ENCODE data around the gene SLC5A1.
A peak's percentile ranks its signal among the peaks of the same experiment; 100 is the strongest.

Gene SLC5A1

DNA sequence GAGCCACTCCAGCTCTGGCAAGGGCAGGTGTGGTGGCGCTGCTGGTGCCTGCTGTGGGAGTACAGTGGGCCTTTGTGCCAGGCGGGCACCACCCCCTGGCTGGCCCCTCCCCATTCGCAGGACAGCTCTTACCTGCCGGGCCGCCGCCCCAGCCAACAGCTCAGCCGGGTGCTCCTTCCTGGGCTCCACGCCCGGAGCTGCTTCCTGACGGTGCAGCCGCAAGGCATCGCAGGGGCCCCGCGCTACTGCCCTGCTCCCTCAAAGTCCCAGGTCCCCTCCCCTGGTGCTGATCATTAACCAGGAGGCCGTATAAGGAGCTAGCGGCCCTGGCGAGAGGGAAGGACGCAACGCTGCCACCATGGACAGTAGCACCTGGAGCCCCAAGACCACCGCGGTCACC lies at the start of gene SLC5A1:
Gene SLC5A1, plus strand, starts transcription at position 338 of the 400 bp plus-strand sequence. Its CDS starts 21 bp downstream, at position 359.
- DNase-seq, result no peak

DNA sequence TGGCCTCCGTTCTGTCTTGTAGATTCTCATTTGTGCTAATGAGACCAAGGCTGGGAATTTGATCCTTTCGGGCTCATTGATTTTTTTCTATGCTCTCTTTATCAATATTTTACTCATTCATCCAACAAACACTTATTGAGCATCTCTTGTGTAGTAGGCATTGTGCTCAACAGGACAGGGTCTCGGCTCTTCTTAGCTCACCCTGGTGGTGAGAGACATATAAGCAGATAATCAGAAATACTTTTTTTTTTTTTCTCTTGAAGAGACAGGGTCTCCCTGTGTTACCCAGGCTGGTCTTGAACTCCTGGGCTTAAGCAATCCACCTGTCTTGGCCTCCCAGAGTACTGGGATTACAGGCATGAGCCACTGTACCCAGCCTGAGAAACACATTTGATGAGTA lies 48.0 kb upstream of the SLC5A1 start:
- DNase-seq, result no peak

DNA sequence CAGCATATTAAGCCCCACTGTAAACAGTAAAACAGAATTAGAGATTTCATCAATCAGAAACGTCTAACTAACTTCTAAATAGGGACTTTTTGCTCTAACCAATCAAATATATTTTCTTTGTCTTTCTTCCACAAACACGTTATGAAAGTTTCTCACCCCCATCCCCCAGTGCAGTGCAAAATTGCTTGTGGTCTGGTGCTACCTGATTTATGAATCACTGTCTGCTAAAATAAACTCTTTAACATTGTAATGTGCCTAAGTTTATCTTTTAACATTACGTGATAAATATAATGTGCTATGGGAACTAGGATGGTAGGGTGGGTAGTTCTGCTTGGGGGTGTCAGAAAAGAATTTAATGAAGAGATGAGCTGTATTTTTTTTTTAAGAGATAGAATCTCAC lies 47.3 kb upstream of the SLC5A1 start:
- DNase-seq, result no peak

DNA sequence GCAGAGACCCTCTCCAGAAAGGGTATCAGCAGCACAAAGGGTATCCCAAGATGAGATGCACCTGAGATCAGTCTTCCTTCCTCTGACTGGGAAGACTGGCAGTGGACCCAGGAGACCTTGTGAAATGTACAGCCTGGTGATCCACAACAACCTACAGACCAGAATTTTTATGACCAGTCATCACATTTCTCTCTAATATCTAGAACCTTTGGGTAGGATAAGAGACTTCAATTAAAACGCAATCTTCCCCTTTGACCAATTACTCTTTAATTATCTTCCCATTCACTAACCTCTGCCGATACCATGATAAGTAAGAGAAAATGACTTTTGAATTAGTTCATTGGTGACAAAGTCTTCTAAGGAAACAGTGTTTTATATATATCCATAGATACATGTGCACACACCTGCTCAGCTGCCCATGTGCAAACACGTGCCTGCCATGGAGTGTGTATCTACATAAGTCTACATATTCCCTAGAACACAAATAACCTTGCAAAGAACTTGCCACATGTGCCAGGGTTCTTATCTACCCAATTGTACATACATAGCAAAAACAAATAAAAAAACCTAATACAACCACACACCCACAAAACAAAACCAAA lies 44.2 kb upstream of the SLC5A1 start:
- DNase-seq, result no peak

DNA sequence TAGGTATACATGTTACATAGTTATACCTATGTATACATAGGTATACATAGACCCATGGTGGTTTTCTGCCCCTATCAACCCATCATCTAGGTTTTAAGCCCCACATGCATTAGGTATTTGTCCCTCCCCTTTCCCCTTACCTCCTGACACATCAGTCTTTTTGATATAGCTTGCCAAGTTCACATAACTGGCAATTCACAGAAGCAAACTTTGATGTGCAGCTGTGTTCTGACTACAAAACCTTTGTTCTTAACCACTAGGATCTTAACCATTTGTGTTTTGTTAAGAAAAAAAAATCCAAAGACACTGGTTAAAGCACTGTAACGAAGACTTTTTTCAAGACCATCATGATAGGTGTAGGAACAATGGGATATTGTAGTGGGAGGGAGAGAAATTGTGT lies 42.9 kb upstream of the SLC5A1 start:
- DNase-seq, result no peak

DNA sequence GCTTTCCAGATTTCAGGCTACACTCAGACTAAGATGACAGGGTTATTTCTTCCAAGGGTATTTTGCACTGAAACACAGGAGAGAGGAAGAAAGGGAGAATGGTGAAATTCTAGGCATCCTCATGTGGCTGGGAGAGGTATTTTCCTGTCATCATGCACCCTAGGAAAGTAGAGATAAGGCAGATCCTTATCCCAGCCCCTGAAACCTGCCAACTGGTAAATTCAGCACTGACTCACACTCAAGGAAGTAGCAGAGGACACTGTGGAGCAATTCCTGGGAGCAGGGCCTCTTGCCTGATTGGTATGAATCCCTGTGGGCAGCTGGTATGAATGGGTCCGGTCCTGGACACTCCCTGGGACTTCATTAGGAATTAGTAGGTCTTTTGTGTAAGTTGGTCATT lies 37.6 kb upstream of the SLC5A1 start:
- DNase-seq, result no peak

DNA sequence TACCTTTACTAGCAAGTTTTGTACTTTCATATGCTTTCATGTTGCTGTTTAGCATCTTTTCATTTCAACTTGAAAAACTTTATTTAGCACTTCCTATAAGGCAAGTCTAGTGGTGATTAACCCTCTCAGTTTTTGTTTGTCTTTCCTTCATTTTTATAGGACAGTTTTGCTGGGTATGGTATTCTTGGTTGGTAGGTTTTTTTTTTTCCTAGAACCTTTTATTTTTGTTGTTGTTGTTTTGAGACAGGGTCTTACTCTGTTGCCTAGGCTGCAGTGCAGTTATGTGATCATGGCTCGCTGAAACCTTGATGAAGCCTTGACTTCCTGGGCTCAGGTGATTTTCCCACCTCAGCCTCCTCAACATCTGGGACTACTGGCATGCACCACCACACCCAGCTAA lies 29.9 kb upstream of the SLC5A1 start:
- DNase-seq, result no peak

DNA sequence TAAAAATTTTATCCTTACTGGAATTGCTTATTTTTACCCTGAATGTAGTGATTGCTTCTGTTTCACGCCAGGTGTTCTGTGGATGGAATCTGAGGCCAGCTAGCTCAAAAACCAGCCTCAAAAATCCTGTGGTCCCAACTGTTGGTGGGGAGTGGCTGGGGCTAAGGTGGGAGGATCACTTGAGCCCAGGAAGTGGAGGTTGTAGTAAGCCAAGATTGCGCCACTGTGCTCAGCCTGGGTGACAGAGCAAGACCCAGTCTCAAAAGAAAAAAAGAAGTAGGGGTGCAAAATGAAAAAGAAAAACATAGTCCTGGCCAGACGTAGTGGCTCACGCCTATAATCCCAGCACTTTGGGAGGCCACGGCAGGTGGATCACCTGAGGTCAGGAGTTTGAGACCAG lies 27.0 kb upstream of the SLC5A1 start:
- DNase-seq, result no peak

DNA sequence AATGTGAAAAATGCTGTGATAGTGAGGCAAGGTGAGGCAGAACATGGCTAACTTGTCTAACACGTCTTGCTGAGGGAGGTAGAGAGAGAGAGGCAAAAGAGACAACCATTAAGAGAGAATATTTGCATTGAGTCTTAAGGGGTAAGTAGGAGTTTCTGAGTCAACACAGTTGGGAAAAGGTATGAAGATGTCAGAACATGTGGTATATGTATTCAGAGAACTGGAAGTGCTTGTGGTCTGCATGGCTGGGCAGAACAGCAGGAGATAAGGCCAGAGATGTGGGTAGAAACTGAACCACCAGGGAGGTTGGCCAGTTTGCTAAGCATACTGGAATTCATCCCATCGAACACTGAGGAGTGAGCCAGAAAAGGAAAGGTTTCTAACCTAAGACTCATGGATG lies 25.0 kb upstream of the SLC5A1 start:
- DNase-seq, result no peak

DNA sequence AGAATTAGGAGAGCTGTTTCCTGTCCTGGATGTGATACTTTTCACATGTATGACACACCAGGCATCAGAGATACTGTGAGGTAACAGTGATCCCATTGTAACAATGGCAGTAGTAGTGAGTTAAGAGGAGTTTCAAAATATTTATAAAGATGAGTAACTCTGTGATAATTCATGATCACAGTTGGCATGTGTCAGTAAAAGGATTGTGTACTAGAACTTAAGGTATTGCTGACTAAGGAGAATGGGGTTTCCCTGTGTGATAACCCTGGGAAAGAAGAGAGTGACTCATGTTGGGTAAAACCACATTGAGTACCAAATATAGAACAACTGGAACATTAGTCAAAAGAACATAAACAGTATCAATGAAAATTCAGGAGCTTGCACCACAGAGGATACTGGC lies 22.9 kb upstream of the SLC5A1 start:
- no peak for DNase-seq

DNA sequence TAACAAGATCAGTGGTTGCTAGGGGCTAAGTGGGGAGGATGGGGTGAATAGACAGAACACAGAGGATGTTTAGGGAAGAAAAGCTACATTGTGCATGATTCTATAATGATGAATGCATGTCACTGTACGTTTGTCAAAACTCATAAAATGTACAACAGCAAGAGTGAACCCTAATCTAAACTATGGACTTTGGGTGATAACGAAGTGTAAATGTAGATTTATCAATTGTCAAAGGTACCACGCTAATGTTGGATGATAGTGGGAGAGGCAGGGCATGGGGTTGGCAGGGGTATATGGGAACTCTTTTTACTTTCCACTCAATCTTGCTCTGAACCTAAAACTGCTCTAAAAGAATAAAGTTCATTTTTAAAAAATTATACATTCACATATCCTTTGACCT lies 21.3 kb upstream of the SLC5A1 start:
- no peak for DNase-seq

DNA sequence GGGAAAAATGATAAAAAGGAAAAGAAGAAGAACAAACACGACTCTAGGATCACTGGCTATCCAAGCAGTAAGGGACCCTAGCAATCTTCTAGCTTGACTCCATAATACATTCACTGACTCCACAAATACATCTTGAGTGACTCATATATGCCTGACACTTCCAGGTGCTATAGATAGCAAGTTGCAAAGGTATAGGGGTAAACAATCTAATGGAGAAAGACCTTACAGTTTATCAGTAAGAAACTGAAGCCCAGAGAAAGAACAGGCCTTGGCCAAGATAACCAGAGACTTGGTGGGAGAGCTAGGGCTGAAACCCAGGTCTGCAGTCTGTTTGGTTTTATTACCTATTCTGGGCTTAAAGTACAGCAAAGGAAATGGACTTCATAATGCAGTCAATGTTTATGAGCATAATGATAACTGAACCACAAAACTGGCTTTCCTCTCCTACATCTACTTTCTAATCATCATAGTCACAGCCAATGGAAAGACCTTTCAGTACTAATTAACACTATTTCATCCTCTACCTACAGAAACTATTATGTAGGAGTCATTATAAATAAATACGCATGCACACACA lies 19.7 kb upstream of the SLC5A1 start:
- no peak for DNase-seq

DNA sequence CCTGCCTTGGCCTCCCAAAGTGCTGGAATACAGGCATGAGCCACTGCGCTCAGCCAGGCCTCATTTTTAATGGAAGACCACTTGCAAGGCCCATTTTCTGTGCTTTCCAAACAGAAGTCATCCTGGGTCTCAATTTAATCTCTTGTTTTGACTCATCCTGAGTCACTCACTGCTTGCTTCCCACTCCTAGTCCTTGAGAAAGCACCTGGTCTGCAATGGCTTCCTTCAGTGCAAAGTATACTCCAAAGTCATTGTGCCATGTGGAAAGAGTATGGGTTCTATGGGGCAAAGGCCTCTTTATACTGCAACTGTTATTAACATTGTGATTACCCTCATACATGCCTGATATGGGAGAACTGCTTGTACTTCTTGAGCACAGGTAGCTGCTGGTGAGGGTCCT lies 18.3 kb upstream of the SLC5A1 start:
- no peak for DNase-seq

DNA sequence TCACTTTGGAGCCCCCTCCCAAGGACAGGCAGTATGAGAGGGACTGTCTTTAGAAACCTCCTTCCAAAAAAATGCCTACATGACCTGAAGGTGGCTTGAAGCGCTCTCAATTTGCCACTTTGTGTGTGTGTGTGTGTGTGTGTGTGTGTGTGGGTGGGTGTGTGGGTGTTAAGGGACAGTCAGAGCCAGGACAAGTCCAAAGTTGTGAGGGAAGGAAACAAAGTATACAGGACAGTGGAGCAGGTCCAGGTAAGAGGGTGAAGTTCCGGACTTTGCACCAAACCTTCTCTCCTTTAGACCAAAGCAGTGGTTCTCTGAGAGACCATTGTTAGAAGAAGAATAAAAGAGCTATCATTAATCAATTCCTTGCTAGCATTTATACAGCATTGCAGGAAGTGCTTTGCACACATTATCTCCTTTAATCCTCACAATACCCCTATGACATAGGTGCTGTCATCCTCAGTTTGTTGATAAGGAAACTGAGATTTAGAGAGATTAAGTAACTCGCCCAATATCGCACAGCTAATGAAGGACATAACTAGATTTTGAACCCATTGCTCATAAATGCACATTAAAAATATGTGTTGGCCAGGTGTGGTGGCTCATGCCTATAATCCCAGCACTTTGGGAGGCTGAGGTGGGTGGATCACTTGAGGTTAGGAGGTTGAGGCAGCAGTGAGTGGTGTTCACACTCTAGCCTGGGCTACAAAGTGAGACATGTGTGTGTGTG lies 12.4 kb upstream of the SLC5A1 start:
- no peak for DNase-seq

DNA sequence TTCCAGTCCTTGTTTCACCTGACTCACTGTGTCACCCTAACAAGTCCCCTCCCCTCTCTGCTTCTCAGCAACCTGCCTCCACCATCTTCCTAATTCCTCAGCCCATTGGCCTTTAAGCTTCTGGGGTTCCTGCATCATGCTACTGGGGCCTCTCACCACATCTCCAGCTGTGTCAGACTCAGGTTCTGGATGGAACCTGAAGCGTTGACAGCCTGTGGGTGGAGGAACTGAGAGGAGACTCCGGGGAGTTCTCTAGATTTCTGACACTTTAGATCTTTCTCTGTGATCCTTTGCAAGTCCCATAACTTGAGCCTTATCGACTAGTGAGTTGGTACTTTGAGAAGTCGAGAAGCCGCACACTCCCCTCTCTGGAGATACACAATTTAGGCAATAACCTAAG lies 11.6 kb upstream of the SLC5A1 start:
- DNase-seq, result no peak

DNA sequence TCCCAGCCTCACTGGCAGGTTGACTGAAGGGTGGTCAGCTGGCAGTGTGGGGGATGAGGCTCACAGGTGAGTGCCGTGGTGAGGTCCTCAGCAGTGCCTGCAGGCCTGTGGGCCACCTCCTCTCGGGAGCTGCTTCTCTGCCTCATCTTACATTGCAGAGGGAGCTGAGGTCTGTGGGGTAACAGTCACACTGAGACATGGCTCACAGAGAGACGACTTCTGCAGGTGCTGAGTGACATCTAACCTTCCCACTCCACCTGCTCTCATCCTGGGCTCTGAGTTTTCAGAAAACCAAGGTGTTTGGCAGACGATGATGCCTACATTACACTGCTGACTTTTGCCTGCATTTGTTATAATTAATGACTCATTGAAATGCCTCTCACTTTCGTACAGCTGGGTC lies 8.8 kb upstream of the SLC5A1 start:
- no peak for DNase-seq

DNA sequence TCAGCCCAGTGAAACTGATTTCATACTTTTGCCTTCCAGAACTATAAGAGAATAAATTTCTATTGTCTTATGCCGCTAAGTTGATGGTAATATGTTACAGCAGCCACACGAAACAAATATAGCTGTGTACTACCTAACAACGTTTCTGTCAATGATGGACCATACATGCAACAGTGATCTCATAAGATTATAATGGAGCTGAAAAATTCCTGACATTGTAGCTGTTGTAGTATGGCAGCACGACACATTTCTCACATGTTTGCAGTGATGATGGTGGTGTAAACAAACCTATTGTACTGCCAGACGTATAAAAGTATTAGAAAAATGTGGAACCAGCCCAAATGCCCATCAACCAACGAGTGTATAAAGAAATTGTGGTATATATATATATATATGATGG lies 5.8 kb upstream of the SLC5A1 start:
- no peak for DNase-seq

DNA sequence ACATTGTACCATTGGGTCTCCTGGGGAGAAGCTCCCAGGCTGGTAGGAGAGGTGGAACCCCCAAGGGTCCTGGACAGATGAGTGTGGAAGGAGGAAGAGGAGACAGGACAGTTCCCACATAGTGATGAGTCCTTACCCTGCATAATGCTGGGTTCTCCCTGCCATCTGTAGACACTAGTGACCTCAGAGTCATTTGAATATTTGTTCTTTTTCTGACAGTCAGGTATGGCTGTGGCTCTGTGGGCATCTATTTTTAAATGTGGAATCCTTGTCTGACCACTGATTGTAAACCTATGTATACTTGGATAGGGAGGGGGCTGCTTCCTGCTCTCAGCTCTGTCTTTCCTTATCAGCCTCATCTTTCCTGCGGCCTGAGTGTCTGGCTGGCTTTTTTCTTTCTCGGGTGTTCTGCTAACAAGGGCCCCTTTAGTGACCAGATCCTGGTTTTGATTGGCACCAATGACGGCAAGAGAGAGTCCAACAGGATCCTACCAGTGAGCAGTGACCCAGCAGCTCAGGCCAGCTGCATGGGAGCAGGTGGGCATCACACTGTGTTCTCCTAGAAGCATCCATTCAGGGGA lies 2.6 kb upstream of the SLC5A1 start:
- DNase-seq, result no peak

DNA sequence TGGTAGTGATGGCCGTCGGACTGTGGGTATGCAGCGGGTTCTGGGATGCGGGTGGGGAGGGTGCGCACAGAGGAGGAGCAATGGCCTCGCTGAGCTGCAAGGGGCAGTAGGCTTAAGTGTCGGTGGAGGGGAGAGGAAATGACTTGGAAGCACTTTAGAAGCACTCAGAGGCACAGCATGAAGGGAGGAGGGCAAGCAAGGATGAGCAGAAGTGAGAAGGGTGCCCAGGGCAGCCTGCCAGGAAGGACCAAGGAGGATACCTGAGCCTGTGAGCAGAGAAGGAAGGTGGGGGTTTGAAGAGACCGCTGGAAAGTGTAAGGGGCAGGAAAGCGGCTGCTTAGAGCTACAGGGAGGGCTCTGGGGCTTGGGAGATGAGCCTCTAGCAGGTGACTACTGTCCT lies 330 bp downstream of the SLC5A1 start:
- no peak for DNase-seq

DNA sequence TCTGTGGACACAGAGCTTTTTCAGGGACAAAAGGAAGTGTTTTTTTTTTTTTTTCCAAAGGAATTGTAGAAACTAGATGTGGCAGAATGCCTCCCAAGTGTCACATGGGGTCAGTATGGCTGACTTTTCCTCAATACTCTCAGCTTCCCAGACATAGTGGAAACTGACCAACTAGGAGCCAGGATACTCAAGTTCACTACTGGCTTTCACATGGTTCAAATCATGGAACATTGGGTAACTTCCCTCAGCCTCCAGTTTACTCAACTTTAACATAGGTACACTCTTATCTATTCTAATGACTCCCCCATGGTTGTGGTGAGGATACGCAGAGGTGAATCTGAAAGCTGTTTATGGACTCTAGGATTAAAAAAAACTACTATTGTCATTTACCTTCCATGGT lies 1.4 kb downstream of the SLC5A1 start:
- DNase-seq, result no peak

DNA sequence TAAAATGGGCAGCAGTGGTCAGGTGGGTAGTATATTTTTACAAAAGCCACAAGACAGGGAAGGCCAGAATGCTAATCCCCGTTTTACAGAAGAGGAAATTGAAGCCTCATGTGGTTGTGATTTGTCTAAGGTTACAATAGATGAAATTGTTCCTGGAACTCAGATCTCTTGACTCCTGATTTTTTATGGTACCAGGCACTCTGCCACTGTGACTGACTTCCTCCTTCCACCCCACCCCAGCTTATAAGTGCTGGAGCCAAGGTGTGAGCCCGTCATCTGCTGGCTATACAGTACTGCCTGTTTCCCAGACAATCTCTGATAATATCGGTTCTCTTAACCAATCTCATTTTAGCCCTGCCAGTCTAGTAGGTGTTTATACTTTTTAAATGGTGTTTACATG lies 1.9 kb downstream of the SLC5A1 start:
- DNase-seq, result no peak

DNA sequence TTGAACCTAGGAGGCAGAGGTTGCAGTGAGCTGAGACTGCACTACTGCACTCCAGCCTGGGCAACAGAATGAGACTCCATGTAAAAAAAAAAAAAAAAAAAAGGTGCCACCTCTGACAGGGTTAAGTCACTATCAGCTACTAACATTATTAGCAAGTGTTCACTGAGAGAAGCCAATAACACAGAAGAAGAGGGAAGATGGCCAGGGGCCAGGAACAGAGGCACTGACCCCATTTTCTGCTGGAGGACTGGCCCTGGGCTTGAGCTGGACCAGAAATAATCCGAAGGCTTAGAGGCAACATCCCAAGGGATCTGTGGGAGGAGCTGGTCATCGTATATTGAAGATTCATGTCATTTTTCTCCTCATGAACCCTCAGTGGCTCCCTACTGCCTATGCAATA lies 5.0 kb downstream of the SLC5A1 start:
- DNase-seq, result no peak

DNA sequence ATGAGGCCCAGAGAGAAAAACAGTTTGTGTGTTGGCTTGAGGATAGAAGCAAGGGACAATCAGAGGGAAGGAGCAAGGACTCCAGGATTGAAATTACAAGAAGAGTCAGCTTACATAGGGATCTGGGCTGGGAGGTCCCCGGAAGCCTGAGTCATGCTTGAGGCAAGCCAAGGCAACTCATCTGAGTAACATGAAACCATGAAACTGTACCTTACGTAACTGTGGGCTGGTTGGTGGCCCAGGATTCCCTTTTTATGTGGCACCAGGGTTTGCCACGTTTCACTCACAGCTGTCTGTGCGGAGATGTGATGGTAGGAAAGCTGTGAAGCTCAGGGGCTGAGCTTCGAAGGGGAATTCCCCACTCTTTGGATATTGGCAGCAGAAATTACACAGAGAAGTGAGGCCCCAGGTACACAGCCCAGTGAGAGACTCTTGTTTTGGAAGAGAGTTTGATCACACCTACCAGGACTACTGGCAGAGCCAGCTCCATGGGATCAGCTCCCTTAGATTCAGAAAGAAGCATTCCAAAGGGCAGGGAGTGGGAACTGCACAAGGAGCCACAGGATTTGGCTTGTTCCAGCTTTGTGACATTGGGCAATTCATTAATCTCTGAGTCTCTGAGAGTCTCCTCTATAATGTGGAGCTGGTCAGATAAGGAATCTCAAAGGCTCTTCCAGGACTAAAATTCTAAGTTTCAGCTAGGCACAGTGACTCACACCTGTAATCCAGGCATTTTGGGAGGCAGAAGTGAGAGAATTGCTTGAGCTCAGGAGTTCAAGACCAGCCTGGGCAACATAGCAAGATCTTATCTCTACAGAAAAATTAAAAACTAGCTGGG lies 7.8 kb downstream of the SLC5A1 start:
- peak; percentile 82 for DNase-seq
